Lower lobe of right lung (tissue), 2 donors: ENCODE measurements around the gene MED6. TPM values are rescaled to one million over a fixed set of nuclear protein-coding genes. Genes with fewer than 3 reads are reported as not detected.
A peak's percentile ranks its signal among the peaks of the same experiment; 100 is the strongest.

Source experiments
- ATAC-seq, 2 donors: fragments of 200-7000 bp; cut with Tn5 transposase; one replicate each; pipeline ENCODE4 v1.9.1; 2020 to 2022; ENCODE audit warnings: mild to moderate bottlenecking in 2 of 2, moderate library complexity in 2 of 2
- DNase-seq: peaks from one replicate; pipeline ENCODE4 v3.0.0-alpha.2; 2020
- H3K27ac ChIP-seq: fragments of 200-600 bp; one replicate; pipeline ENCODE4 v1.8.0; 2022
- H3K27me3 ChIP-seq: fragments of 200-600 bp; one replicate; pipeline ENCODE4 v1.8.0; 2022; ENCODE audit warnings: low read depth
- H3K36me3 ChIP-seq: fragments of 200-600 bp; one replicate; pipeline ENCODE4 v1.8.0; 2022; ENCODE audit warnings: mild to moderate bottlenecking
- H3K4me1 ChIP-seq: fragments of 200-600 bp; one replicate; pipeline ENCODE4 v1.8.0; 2022
- H3K4me3 ChIP-seq: fragments of 200-600 bp; one replicate; pipeline ENCODE4 v1.8.0; 2022; ENCODE audit warnings: mild to moderate bottlenecking
- H3K9me3 ChIP-seq: fragments of 200-600 bp; one replicate; pipeline ENCODE4 v1.8.0; 2022
- intact Hi-C: fragments of 100-400 bp; cut with DNase I; formaldehyde crosslinking; loops from one replicate; pipeline ENCODE4 v1.11.0; 2022
- total RNA-seq: library from RNA; stranded (reverse); fragmentation: NEBNext Ultra II Directional; extraction: Animal tissue kit (Norgen Biotek cat#: 25700); gene quantifications from one replicate; pipeline ENCODE4 v1.2.1, GENCODE V29; 2021
- TF ChIP-seq, protein P1 (sequence below): fragments of 200-600 bp; IDR thresholded peaks from one replicate; pipeline ENCODE4 v1.8.0; 2022; ENCODE audit warnings: antibody characterized with exemption, mild to moderate bottlenecking
- donor health status: DM: no; HTN: yes; CAD: no; lungs with severe emphysema.

Gene MED6
- total RNA-seq, 1 donor from 2014 or later = 28.8 TPM

DNA sequence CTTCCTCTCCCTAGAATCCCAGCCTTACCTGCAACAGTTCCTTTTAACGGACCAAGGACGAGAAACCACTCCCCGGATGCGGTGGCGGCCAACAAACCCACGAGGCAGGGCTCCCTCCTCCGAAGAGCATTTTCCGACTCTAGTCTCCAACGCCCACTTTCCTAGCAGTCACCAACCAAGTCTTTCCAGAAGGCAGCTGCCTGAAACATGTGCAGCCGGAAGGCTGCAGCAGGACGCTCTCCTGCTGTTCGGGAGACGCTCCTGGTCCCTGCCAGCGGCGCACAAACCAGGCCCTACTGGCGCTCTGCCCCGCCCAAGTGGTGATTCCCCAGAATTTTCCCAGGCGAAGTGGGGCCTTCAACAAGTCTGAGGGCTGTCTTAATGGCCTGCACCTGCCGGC is 44.6 kb downstream of the MED6 start:
- Histone ChIP-seq H3K9me3 (no peaks in the 10 kb centered on the region), H3K4me1 (no peaks in the 10 kb centered on the region), H3K36me3 (no peaks in the 10 kb centered on the region), H3K4me3 (no peak overlapping the region), H3K27ac (no peak overlapping the region), H3K27me3 (no peaks in the 10 kb centered on the region)
- no peak for DNase-seq
- ATAC-seq = peak; percentile 48 to 53
- TF ChIP-seq, protein P1, sequence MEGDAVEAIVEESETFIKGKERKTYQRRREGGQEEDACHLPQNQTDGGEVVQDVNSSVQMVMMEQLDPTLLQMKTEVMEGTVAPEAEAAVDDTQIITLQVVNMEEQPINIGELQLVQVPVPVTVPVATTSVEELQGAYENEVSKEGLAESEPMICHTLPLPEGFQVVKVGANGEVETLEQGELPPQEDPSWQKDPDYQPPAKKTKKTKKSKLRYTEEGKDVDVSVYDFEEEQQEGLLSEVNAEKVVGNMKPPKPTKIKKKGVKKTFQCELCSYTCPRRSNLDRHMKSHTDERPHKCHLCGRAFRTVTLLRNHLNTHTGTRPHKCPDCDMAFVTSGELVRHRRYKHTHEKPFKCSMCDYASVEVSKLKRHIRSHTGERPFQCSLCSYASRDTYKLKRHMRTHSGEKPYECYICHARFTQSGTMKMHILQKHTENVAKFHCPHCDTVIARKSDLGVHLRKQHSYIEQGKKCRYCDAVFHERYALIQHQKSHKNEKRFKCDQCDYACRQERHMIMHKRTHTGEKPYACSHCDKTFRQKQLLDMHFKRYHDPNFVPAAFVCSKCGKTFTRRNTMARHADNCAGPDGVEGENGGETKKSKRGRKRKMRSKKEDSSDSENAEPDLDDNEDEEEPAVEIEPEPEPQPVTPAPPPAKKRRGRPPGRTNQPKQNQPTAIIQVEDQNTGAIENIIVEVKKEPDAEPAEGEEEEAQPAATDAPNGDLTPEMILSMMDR = no peak
- intact Hi-C loops = no loop called here

- ATAC-seq (no peak), DNase-seq (no peak)
- no peak overlapping the region for H3K27ac ChIP-seq
- TF ChIP-seq, protein P1 = no peak
- intact Hi-C loops = no loop called here
- H3K4me1 ChIP-seq = no peaks in the 10 kb centered on the region
- no peak overlapping the region for H3K4me3 ChIP-seq
- no peaks in the 10 kb centered on the region for H3K36me3 ChIP-seq
- no peaks in the 10 kb centered on the region for H3K27me3 ChIP-seq
- peaks cover 4% of the 10 kb centered on the region for H3K9me3 ChIP-seq
These were observed 62.4 kb downstream of the MED6 start for GRCh38 chr14:70538087-70538486.

DNA sequence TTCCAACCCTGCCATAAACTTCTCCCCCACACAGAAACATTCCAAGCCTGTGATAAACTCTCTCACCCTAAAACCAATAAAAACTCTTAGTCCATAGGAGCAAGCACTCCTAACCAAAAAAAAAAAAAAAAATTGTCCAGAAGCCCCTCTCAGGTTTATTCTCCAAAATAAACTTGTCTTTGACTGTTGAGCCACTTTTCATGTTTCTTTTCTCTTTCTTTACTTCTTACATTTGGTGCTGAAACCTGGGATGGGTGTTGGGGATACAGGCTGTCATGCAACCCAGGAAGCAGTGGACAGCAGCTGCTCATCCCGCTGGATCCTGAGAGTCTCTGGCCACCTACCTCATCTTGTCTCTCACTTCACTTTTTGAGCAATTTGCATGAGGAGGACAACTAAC is 63.6 kb downstream of the MED6 start:
- ATAC-seq = no peak
- peaks cover 4% of the 10 kb centered on the region for H3K9me3 ChIP-seq
- DNase-seq = no peak
- H3K27me3 ChIP-seq = no peaks in the 10 kb centered on the region
- TF ChIP-seq, protein P1 = no peak
- intact Hi-C loops = no loop called here
- H3K27ac ChIP-seq = no peak overlapping the region
- no peak overlapping the region for H3K4me3 ChIP-seq
- H3K4me1 ChIP-seq = no peaks in the 10 kb centered on the region
- H3K36me3 ChIP-seq = no peaks in the 10 kb centered on the region

- no peak within 1 kb of the TSS for H3K27ac ChIP-seq
- DNase-seq (no peak), ATAC-seq (no peak)
- no peaks in the 10 kb centered on the region for H3K36me3 ChIP-seq
- intact Hi-C loops = no loop called here
- no peaks in the 10 kb centered on the region for H3K27me3 ChIP-seq
- H3K4me3 ChIP-seq = no peak within 1 kb of the TSS
- H3K4me1 ChIP-seq = no peaks in the 10 kb centered on the region
- TF ChIP-seq, protein P1 = no peak
- H3K9me3 ChIP-seq = peaks cover 4% of the 10 kb centered on the region
These were observed 65.6 kb downstream of the MED6 start, which contains the start of gene ADAM20 for GRCh38 chr14:70534904-70535303. Gene ADAM20 (minus strand): TSS chr14:70535004. CDS start chr14:70524757, 10,247 bp downstream.

Other genes starting within 250 kb of the MED6 start
- 27.6 TPM for gene COX16, start 241.0 kb downstream of the MED6 start, total RNA-seq
- gene SYNJ2BP, start 183.6 kb downstream of the MED6 start, total RNA-seq = 40.4 TPM
- 0.24 TPM for gene ADAM21, start 148.5 kb downstream of the MED6 start, total RNA-seq
- 1.5 TPM for gene ADAM20, start 65.7 kb downstream of the MED6 start, total RNA-seq
- gene TTC9, start 41.3 kb upstream of the MED6 start, total RNA-seq = 5.5 TPM
- 9.4 TPM for gene MAP3K9, start 208.9 kb upstream of the MED6 start, total RNA-seq